Activated CD4-positive, CD25-positive, alpha-beta regulatory T cell treated with anti-CD3 and anti-CD28 coated beads, Interleukin-2, amount 50 U/mL, for 24 hours (primary cell): ENCODE data around the gene PSORS1C1.

ENCODE experiments used
- ATAC-seq, 2 donors: fragments of 150-1000 bp; cut with Tn5 transposase; one replicate each; pipeline ENCODE4 v1.10.0; 2021; ENCODE audit warnings: mild to moderate bottlenecking in 1 of 2, moderate library complexity in 1 of 2

The PSORS1C1 gene

GRCh38 chr6:31126396-31127175 is 12.0 kb downstream of the PSORS1C1 start:
- no peak for ATAC-seq

GRCh38 chr6:31128093-31128676 is 13.6 kb downstream of the PSORS1C1 start:
- ATAC-seq: peak; percentile 63 to 73

GRCh38 chr6:31129130-31129529 is 14.5 kb downstream of the PSORS1C1 start:
- ATAC-seq: no peak

DNA sequence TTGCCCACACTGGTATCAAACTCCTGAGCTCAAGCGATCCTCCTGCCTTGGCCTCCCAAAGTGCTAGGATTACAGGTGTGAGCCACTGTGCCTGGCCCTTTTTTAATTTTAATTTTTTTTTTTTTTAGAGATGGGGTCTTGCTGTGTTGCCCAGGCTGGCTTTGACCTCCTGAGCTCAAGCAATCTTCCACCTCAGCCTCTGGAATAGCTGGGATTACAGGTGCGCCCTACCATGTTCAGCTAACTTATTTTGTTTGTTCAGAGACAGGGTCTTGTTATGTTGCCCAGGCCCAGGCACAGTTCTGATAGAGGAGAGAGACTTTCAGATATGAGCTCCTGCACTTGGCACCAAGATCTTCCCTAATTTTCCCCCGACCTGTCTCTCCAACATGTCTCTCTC is 16.2 kb downstream of the PSORS1C1 start:
- ATAC-seq: no peak

DNA sequence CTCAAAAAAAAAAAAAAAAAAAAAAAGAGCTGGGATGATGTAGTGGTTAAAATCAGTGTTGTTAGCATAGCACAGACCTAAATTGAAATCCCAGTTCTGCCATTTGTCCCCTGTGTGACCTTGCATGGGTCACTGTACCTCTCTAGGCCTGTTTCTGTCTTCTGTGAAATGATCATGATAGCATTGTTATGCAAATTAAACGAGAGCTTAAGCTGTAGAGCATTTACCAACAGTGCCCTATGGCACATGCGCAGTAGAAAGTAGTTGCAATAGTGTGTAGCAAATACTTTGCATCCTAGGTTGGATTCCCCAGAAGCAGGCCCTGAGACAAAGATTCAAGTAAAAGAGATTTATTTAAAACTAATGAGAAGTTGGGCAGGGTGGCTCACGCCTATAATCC is 17.0 kb downstream of the PSORS1C1 start:
- no peak for ATAC-seq

GRCh38 chr6:31132806-31133205 is 18.2 kb downstream of the PSORS1C1 start:
- ATAC-seq: no peak

DNA sequence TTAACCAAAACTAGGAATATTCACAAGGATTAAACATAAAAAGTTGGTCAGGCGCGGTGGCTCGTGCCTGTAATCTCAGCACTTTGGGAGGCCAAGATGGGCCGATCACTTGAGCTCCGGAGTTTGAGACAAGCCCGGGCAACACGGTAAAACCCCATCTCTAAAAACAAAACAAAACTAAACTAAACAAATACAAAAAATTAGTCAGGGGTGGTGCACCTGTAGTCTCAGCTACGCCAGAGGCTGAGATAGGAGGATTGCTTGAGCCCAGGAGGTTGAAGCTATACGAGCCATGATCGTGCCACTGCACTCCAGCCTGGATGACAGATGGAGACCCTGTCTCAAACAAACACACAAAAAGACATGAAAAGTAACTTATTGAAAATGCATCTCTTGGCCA is 21.1 kb downstream of the PSORS1C1 start:
- ATAC-seq: no peak

GRCh38 chr6:31138982-31139381 is 24.4 kb downstream of the PSORS1C1 start, which contains the start of gene PSORS1C2:
TSS of gene PSORS1C2 (minus strand) at chr6:31139066. CDS start at chr6:31139026, 40 bp downstream.
- ATAC-seq: no peak

GRCh38 chr6:31139599-31139998 is 25.0 kb downstream of the PSORS1C1 start:
- ATAC-seq: no peak

DNA sequence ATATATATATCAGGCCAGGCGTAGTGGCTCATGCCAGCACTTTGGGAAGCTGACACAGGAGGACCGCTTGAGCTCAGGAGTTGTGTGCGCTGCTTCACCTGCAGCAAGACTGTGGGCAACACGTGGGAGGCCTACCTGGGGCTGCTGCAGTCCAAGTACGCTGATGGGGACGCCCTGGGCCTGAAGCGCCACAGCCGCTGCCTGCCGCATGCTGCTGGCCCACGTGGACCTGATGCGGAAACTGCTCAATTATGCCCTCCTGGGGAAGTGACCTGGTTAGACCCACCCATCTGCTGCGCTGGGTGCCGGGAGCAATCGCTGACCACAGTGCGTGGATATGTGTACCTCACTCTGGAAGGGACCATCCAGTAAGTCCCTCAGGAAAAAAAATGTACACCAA is 26.0 kb downstream of the PSORS1C1 start:
- ATAC-seq: no peak

GRCh38 chr6:31142361-31142761 is 27.8 kb downstream of the PSORS1C1 start:
- ATAC-seq: no peak

GRCh38 chr6:31143148-31143547 is 28.5 kb downstream of the PSORS1C1 start:
- ATAC-seq: no peak

GRCh38 chr6:31144296-31144969 is 29.8 kb downstream of the PSORS1C1 start:
- ATAC-seq: no peak

DNA sequence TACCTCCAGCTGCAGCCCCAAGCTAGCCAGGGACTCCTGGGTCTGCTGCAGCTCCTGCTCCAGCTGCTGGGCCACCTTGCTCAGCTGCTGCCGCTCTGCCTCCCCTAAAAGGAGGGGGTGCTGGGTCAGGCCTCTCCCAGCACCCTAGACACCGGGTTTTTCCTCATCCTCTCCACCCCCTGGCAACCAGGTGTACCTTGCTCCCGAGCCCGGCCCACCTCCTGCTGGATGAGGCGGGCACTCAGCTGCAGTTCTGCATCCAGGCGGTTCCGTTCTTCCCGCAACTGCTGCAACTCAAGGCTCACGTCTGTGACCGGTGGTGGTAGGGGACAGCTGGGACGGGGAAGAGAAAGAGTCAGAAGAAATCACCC is 30.4 kb downstream of the PSORS1C1 start:
- ATAC-seq: no peak

- ATAC-seq: no peak
Observed at GRCh38 chr6:31145386-31145785, 30.8 kb downstream of the PSORS1C1 start.

DNA sequence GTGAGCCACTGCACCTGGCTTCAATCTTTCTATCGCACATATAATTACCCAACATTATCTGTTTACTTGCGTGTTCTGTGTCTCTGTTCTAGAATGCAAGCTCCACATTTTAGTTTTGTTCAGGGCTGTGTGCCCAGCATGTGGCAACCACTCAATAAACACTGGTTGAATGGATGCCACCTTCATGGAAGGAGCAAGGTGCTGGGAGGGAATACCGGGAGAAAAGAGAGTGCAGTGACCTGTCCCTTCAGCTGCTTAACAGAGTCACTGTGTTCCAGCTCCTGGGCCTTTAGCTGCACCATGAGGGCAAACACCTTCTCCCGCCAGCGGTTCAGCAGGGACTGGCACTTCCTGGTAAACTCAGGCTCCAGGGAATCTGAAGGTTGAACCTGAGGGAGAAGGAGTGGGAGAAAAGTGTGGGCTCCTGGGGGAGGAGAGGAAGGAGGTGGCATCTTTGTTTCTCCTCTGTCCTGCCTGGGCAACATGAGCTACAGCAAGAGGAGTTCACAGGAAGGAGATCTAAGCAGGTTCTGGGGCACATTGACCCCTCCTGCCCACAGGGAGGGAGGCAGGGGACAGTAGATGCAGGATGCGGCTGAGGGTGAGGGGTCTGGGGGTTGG is 35.3 kb downstream of the PSORS1C1 start:
- ATAC-seq: no peak

- no peak for ATAC-seq
Observed at GRCh38 chr6:31152781-31153180, 38.2 kb downstream of the PSORS1C1 start.

GRCh38 chr6:31154436-31154835 is 39.8 kb downstream of the PSORS1C1 start:
- no peak for ATAC-seq

- no peak for ATAC-seq
Observed at GRCh38 chr6:31156641-31157040, 42.0 kb downstream of the PSORS1C1 start.

DNA sequence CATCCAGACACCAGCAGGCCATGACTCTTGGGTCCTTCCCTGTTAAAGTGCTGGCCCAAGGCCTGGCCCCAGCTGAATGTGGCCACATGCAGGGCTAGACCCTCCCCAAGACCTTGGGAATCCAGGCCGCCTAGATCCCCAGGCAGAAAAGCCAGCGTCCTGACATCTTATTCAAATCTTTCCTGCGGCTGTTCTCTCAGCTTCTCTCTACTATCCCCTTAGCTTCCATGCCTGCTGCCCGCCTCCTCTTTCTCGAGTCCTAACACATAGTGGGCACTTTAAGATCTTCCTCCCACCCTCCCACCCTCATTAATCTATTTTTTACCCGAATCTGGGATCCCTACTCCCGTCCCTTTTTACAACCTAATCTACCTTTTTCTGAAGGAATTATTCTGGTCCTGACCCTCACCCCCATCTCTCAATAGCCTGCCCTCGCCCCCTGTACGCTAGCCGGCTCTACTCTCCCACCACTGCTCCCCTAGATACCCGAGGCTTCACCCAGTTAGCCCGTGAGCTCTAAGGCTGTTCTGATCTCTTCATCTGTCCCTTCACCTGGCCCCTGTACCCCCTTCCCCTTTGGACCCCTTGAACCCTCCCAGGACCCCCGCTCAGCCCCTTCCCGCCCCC is 43.0 kb downstream of the PSORS1C1 start, which contains the start of gene CCHCR1:
Gene CCHCR1 (minus strand): TSS at position 290 of the 627 bp plus-strand sequence. CDS start 202 bp downstream, at position 88.
- ATAC-seq: peak; percentile 22 to 25

DNA sequence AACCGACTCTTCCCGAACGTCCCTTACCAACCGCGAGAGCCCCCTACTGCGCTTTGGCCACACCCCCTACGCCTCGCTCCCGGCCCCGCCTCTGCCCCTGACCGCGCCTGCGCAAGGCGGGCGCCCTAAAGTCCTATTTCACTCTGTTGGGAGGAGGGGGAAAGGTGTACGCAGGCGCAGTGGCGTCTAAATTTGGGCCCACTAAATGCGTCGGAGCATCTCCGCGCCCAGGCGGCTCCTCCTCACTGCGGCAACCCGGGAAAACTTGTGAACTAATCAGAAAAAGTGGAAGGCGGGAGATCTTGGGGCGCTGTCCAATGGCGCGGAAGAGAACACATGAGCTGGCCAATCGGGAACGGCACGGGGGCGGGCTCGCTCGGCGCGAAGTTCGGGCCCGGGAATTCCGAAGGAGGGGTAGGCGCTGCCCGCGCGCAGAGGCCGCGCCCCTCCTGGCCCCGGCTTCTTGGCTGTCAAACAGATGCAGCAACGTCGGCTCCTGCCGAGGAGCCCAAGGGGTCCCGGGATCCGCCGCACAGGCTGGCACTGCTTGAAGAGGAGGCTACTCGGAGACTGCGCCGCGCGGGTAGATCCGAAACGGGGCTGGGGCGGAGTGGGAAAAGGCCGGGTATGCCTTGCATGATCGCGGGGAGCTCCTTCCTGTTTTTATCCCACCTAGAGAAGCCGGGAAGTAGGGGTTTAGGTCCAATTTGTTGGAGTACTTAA is 43.7 kb downstream of the PSORS1C1 start, which contains the start of gene TCF19:
Gene TCF19 (plus strand): TSS at position 450 of the 723 bp plus-strand sequence. CDS start 881 bp downstream, outside the sequence.
- ATAC-seq: peak; percentile 95 to 96
